Fibroblast of skin of back (primary cell): ENCODE results near the gene PCDH1.

Source experiments
- DNase-seq: peaks from one replicate; pipeline ENCODE4 v3.0.0-alpha.2; 2013

The PCDH1 gene

GRCh38 chr5:141853895-141854626, 24.1 kb downstream of the PCDH1 start:
- DNase-seq, result no peak

- no peak for DNase-seq
These were observed 25.8 kb downstream of the PCDH1 start for GRCh38 chr5:141852448-141852847.

- no peak for DNase-seq
These were observed 26.9 kb downstream of the PCDH1 start for GRCh38 chr5:141851195-141851874.

DNA sequence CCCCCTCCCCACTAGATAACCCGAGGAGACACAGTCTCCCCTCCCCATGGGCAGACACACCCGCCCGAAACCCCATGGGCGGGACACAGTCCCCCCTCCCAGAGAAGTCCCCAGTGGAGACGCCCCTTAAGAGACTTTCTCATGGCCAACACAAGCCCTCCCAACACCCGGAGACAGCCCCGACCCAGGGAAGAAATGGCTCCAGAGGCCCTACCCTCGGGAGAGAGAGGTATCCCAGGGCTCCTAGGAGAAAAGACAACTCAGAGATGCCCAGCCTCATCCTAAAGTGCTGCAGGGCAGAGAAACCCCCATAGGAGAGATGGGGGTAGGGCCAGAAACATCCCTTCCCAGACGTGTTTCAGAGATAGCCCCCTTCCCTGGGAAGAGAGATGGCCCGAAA, 27.4 kb downstream of the PCDH1 start:
- no peak for DNase-seq

DNA sequence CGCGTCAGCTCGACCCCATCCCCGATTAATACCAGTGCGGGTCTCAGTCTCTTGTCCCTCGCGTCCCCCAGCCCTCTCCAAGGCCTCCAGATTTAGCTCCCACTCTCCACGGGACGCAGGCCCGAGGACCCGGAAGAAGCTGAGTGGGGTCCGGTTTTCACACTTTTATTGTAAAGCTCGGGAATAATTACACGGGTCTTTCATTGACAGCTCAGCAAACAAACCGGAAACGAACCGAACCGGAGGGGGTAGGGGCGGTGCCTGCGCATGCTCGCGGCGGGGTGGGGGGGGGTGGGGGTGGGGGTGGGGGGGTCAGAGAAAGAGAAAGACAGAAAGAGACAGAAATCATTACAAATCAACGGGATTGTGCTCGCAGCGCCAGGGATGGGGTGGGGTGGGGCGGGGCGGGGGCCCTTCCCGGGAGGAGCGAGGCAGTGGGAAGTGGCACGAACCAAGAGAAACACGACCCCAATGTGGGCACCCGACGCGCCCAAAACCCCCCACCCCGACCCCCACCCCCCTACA, 27.9 kb downstream of the PCDH1 start:
- peak; percentile 49 for DNase-seq

DNA sequence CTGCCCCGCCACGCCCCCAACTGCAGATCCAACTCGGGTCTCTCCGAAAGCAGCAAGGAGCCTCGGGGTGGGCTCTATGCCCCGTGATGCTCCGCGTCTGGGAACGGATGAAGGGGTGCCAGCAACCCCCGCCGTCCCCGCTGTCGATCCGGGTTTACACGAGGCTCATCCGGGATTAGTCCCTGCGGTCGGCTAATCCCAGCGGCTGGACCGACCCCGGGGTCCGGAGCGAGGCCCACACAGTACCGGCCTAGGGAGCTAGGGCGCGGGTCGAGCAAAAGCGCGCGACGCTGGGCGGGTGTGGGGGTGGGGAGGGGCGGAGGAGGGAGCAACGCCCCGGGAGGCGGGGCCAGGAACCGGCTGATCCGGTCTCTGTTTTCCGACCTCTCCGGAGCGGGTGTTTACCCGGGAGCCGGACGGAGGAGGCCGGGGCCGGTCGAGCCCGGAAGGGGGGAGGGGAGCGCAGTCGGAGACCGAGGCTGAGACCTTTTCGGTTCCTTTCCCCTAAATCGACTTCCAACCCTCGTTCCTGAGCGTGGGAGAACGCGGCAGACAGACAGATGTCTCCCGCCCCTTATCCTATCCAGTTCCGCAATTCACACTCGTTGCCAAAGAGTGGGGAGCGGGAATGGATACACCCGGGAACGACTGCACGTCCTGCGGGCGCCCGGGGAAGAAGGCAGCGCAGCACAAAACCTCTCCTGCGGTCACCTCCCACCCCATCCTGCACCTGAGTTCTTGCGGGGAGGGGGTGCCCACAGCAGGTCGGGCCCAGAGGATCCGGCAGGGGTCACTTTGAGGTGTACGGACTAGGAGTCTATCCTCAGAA, 28.6 kb downstream of the PCDH1 start:
- DNase-seq, result peak; percentile 83

GRCh38 chr5:141848744-141849414, 29.3 kb downstream of the PCDH1 start:
- DNase-seq, result peak; percentile 92

GRCh38 chr5:141846031-141846430, 32.2 kb downstream of the PCDH1 start:
- peak; percentile 80 for DNase-seq

DNA sequence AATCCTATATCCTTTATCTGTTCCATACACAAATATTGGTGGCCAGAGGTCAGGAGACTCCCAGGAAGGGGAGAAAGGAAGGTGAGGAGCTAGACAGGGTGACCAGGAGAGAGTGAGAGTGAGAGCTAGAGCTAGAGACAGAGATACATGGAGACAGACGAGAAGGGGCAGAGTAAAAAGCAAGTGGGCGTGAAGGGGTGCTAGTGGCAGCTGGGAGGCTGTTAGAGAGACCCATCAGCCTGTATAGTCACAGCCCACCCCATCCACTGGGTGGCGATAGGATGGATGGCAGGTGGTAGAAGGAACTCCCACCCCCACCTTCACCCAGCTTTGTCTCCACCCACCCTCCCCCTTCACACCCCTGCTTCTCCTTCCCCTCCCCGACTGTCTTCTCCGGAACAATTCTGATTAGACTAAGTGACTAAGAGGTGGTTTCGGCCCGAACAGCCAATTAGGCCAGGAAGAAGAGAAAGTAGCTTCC, 32.8 kb downstream of the PCDH1 start:
- no peak for DNase-seq

- no peak for DNase-seq
These were observed 33.7 kb downstream of the PCDH1 start for GRCh38 chr5:141844414-141845097.

GRCh38 chr5:141843156-141843927, 34.9 kb downstream of the PCDH1 start:
- DNase-seq, result peak; percentile 80

DNA sequence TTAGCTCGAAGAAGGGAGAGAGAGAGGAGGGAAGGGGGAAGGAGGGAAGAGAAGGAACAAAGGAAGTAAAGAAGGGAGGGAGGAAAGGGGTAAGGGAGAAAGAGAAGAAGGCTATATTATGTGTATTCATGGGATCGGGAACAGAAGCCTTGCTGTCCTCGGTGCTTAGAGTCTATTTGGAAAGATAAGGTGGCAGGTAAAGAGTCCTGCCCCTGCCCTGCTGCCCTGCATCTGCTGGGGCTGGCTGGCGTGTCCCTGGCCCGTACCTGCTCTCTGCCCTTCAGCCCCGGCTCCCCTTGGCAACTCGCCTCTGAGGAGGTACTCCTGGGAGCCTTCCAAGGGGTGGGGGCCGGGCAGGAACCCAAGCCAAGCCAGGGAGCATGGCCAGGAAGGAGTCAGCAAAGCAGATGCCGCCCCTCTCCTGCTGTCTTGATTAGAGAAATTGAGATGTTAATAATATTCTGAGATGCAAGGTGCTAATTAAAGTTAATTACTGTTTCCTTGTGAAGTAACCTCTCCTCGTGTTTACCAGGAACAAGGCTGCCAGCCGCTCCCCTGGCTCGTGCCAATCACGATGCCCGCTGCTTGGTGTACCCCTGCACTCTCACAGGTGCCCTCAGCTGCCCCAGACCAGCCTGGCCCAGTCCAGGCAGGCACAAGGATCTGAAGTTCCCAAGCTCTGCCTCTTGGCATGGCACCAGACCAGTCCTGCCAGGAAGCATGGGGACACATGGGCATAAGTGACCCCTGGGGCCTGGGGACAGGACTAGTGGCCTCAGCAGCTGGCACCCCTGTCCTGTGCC, 36.6 kb downstream of the PCDH1 start:
- no peak for DNase-seq

GRCh38 chr5:141840826-141841360, 37.3 kb downstream of the PCDH1 start:
- DNase-seq, result no peak

GRCh38 chr5:141840280-141840812, 37.9 kb downstream of the PCDH1 start:
- DNase-seq, result no peak

DNA sequence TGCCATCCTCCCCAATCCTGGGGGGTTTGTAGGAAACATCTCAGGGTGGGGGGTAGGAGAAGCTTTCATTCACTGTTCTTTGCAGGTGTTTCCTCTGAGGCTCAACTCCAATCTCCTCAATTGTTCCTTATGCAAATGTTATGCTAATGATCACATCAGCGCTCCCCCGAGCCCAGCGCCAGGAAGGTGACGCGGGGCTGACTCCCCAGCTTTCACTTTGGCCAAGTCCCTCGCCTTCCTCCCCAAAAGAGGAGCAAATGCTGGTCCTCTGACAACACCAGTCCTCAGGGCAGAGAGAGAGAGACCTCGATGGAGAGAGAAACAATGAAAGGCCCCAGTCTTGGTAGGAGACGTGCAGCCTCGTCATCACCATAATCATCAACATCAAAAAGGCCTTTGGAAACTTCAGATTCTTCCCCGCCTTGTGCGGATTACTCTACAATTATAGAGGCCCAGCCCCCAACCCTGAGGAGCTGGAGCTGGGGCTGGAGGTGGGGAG, 39.1 kb downstream of the PCDH1 start:
- DNase-seq, result peak; percentile 25

GRCh38 chr5:141838326-141839014, 39.7 kb downstream of the PCDH1 start:
- DNase-seq, result no peak

DNA sequence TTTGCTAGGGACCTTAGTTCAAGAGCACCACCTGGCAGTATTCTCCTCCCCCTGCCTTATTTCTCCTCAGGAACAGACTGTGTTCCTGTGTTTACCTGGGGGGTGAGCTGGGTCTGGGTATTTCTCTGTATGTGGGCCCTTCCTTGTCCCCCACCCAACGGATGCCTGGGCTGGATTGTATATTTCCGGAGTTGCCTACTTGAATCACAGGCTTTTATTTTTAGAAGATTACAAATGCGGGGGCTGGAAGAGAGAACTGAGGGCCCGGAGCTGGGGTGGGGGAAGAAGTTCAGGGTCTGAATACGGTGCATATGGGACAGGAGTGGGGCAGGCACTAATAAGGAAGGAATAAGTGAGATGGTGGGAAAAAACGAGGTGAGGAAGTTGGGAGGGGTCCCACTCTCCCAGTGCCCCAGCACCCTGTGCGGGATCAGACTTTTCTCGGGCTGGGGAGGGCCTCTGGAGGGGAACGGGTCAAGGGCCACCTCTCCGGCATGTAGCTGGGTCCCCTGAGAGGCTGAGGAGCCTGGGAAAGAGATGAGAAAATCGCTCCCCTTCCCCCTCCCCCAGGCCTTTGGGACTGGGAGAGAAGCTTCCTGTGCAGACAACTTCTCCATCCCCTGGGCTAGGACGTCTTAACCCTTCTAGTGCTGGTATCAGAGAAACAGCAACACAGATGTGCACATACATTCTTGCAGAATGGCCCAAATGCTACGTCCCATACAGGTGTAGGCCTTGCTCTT, 42.1 kb downstream of the PCDH1 start:
- peak; percentile 94 for DNase-seq

- DNase-seq, result no peak
These were observed 43.9 kb downstream of the PCDH1 start for GRCh38 chr5:141834331-141834730.
